Lung (tissue), 12 donors: ENCODE results near the gene CYP2C18. TPM values are rescaled to one million over a fixed set of nuclear protein-coding genes. Genes with fewer than 3 reads are reported as not detected.

ENCODE experiments used
- ATAC-seq: fragments of 200-7000 bp; cut with Tn5 transposase; one replicate; pipeline ENCODE4 v1.9.1; 2020; ENCODE audit warnings: moderate number of reproducible peaks; ENCODE audit not compliant: insufficient read depth, low FRiP score
- DNase-seq, 3 donors: peaks; one replicate each; pipeline ENCODE4 v3.0.0-alpha.2; 2013 to 2017
- H3K27ac ChIP-seq, 2 donors: one replicate each; pipeline ENCODE4 v1.5.1; 2013; ENCODE audit warnings: mild to moderate bottlenecking in 2 of 2, moderate library complexity in 2 of 2, control low read depth in 1 of 2, inconsistent platforms in 1 of 2, low read depth in 1 of 2, low read length in 1 of 2
- H3K27me3 ChIP-seq, 3 donors: one replicate each; pipeline ENCODE4 v1.5.1; 2013; ENCODE audit warnings: low read length in 2 of 3; ENCODE audit not compliant: control insufficient read depth in 3 of 3, insufficient read depth in 3 of 3
- H3K36me3 ChIP-seq, 4 donors: one replicate each; pipeline ENCODE4 v1.5.1; 2013; ENCODE audit warnings: low read length in 4 of 4, mild to moderate bottlenecking in 1 of 4, moderate library complexity in 1 of 4; ENCODE audit not compliant: control insufficient read depth in 4 of 4, insufficient read depth in 4 of 4
- H3K4me1 ChIP-seq, 5 donors: one replicate each; pipeline ENCODE4 v1.5.1; 2013; ENCODE audit warnings: low read length in 5 of 5, mild to moderate bottlenecking in 2 of 5, moderate library complexity in 1 of 5; ENCODE audit not compliant: control insufficient read depth in 5 of 5, insufficient read depth in 5 of 5
- H3K4me3 ChIP-seq: one replicate; pipeline ENCODE4 v1.5.1; 2013; ENCODE audit warnings: mild to moderate bottlenecking, control low read depth, moderate library complexity
- H3K9ac ChIP-seq, 2 donors: one replicate each; pipeline ENCODE4 v1.5.1; 2013; ENCODE audit warnings: low read length in 2 of 2, control low read depth in 1 of 2; ENCODE audit not compliant: insufficient read depth in 1 of 2
- H3K9me3 ChIP-seq, 4 donors: one replicate each; pipeline ENCODE4 v1.5.1; 2013; ENCODE audit warnings: low read length in 3 of 4, mild to moderate bottlenecking in 1 of 4, moderate library complexity in 1 of 4; ENCODE audit not compliant: control insufficient read depth in 4 of 4, insufficient read depth in 3 of 4
- CTCF ChIP-seq: IDR thresholded peaks from 2 replicates; pipeline ENCODE4 v1.5.1; 2012; ENCODE audit warnings: mild to moderate bottlenecking; ENCODE audit errors: control extremely low read depth, extremely low read depth
- whole genome bisulfite sequencing, 2 donors: extraction: QIAGEN DNeasy Blood & Tissue Kit; methylation state at CpG; one replicate each; pipeline ENCODE4 v1.1.7; 2013; 5-methylcytosine and 5-hydroxymethylcytosine counted together
- polyA plus RNA-seq, 2 donors: library from polyadenylated mRNA; stranded (reverse); fragments of 200-250 nt; gene quantifications; one replicate each; pipeline ENCODE4 v1.2.1, GENCODE V29; 2013
- total RNA-seq, 2 donors: library from RNA; depleted of rRNA in 1 of 2; stranded (reverse); fragments of >200 nt in 1 of 2; gene quantifications; one replicate each; pipeline ENCODE4 v1.2.1, GENCODE V29; 2014 to 2021
- donor health status: control.
- donor health status: control.
- donor health status: Bipolar disorder and iron deficiency.
- donor health status: healthy.
- donor health status: DM: yes; HTN: yes; CAD: no.

CYP2C18 gene
- total and polyA plus RNA-seq, 4 donors = 0.39 to 4.5 (median 1.1) TPM

- Histone ChIP-seq H3K4me3 (no peak overlapping the region), H3K27me3 (no peaks in the 10 kb centered on the region), H3K9ac (no peak overlapping the region), H3K9me3 (no peaks in the 10 kb centered on the region), H3K4me1 (no peaks in the 10 kb centered on the region), H3K36me3 (no peaks in the 10 kb centered on the region), H3K27ac (no peak overlapping the region)
- WGBS, 2 donors = 48 to 67% methylated on average over 5 of the region's 5 CpGs
- ATAC-seq (no peak), DNase-seq (no peak)
- TF ChIP-seq CTCF = no peak
Measured at GRCh38 chr10:94777886-94778458, 94.4 kb downstream of the CYP2C18 start.

- H3K9me3 ChIP-seq = no peaks in the 10 kb centered on the region
- TF ChIP-seq CTCF = no peak
- H3K27me3 ChIP-seq = no peaks in the 10 kb centered on the region
- H3K27ac ChIP-seq = no peak overlapping the region
- no peaks in the 10 kb centered on the region for H3K36me3 ChIP-seq
- no peak overlapping the region for H3K9ac ChIP-seq
- ATAC-seq = no peak
- no peak for DNase-seq
- WGBS, 2 donors = 69 to 81% methylated on average over 1 of the region's 1 CpG
- H3K4me1 ChIP-seq = no peaks in the 10 kb centered on the region
- H3K4me3 ChIP-seq = no peak overlapping the region
Measured at GRCh38 chr10:94780844-94781243, 97.3 kb downstream of the CYP2C18 start.

- no peak overlapping the region for H3K27ac ChIP-seq
- no peak for TF ChIP-seq CTCF
- DNase-seq (no peak), ATAC-seq (no peak)
- H3K27me3 ChIP-seq = no peaks in the 10 kb centered on the region
- H3K9ac ChIP-seq = no peak overlapping the region
- no peak overlapping the region for H3K4me3 ChIP-seq
- H3K9me3 ChIP-seq = no peaks in the 10 kb centered on the region
- no peaks in the 10 kb centered on the region for H3K36me3 ChIP-seq
- H3K4me1 ChIP-seq = no peaks in the 10 kb centered on the region
Measured at GRCh38 chr10:94784256-94784655, 100.7 kb downstream of the CYP2C18 start.

GRCh38 chr10:94785211-94785610 is 101.7 kb downstream of the CYP2C18 start:
- H3K4me1 ChIP-seq = no peaks in the 10 kb centered on the region
- TF ChIP-seq CTCF = no peak
- no peaks in the 10 kb centered on the region for H3K27me3 ChIP-seq
- no peak for DNase-seq
- WGBS, 2 donors = 71 to 76% methylated on average over 2 of the region's 2 CpGs
- no peaks in the 10 kb centered on the region for H3K36me3 ChIP-seq
- no peak for ATAC-seq
- no peak overlapping the region for H3K4me3 ChIP-seq
- H3K9me3 ChIP-seq = no peaks in the 10 kb centered on the region
- H3K9ac ChIP-seq = no peak overlapping the region
- H3K27ac ChIP-seq = no peak overlapping the region
